ENCODE data around the gene C17orf107. TPM values are rescaled to one million over a fixed set of nuclear protein-coding genes. Genes with fewer than 3 reads are reported as not detected.
A peak's percentile ranks its signal among the peaks of the same experiment; 100 is the strongest.

The C17orf107 gene
- total RNA-seq, 1 donor from 2014 or later, result 1.8 TPM

- H3K27ac Mint-ChIP-seq (ENCODE audit: unreplicated experiment), result no peak overlapping the region
Observed at GRCh38 chr17:4881761-4882555, 17.4 kb upstream of the C17orf107 start.

GRCh38 chr17:4884489-4884888 is 14.8 kb upstream of the C17orf107 start:
- TF ChIP-seq CTCF (conservative IDR thresholded peaks at IDR 0.05), result no peak
- no peaks in the 10 kb centered on the region for H3K4me1 Mint-ChIP-seq
- peaks cover 3% of the 10 kb centered on the region for H3K36me3 Mint-ChIP-seq (ENCODE audit: low read depth)
- H3K9me3 Mint-ChIP-seq, result no peaks in the 10 kb centered on the region
- H3K4me3 Mint-ChIP-seq, result no peak overlapping the region
- H3K27ac Mint-ChIP-seq (ENCODE audit: unreplicated experiment), result peak overlapping the region; percentile 57
- H3K27me3 Mint-ChIP-seq (ENCODE audit: low read depth), result no peaks in the 10 kb centered on the region
- no peak for DNase-seq (ENCODE audit: low read depth, low spot score)

More at GRCh38 chr17:4881761-4882555, 17.4 kb upstream of the C17orf107 start:
- Mint-ChIP-seq H3K36me3 (ENCODE audit: low read depth) (peaks cover 6% of the 10 kb centered on the region), H3K4me3 (no peak overlapping the region), H3K27me3 (ENCODE audit: low read depth) (no peaks in the 10 kb centered on the region), H3K4me1 (peaks cover 6% of the 10 kb centered on the region), H3K9me3 (no peaks in the 10 kb centered on the region)
- peak; percentile 83 for TF ChIP-seq CTCF (conservative IDR thresholded peaks at IDR 0.05)
- DNase-seq (ENCODE audit: low read depth, low spot score), result no peak

- Mint-ChIP-seq H3K9me3 (no peaks in the 10 kb centered on the region), H3K4me1 (no peaks in the 10 kb centered on the region), H3K4me3 (no peak overlapping the region), H3K27me3 (ENCODE audit: low read depth) (no peaks in the 10 kb centered on the region), H3K27ac (ENCODE audit: unreplicated experiment) (no peak overlapping the region), H3K36me3 (ENCODE audit: low read depth) (peaks cover 3% of the 10 kb centered on the region)
- DNase-seq (ENCODE audit: low read depth, low spot score), result no peak
- TF ChIP-seq CTCF (conservative IDR thresholded peaks at IDR 0.05), result no peak
Observed at GRCh38 chr17:4886830-4887229, 12.5 kb upstream of the C17orf107 start.

GRCh38 chr17:4887581-4887980 is 11.8 kb upstream of the C17orf107 start:
- Mint-ChIP-seq H3K27me3 (ENCODE audit: low read depth) (no peaks in the 10 kb centered on the region), H3K9me3 (no peaks in the 10 kb centered on the region), H3K4me1 (no peaks in the 10 kb centered on the region), H3K4me3 (no peak overlapping the region), H3K36me3 (ENCODE audit: low read depth) (peaks cover 3% of the 10 kb centered on the region), H3K27ac (ENCODE audit: unreplicated experiment) (no peak overlapping the region)
- no peak for TF ChIP-seq CTCF (conservative IDR thresholded peaks at IDR 0.05)
- DNase-seq (ENCODE audit: low read depth, low spot score), result no peak

GRCh38 chr17:4891411-4892410 is 7.6 kb upstream of the C17orf107 start:
- DNase-seq (ENCODE audit: low read depth, low spot score), result no peak
- H3K27me3 Mint-ChIP-seq (ENCODE audit: low read depth), result no peaks in the 10 kb centered on the region
- H3K36me3 Mint-ChIP-seq (ENCODE audit: low read depth), result no peaks in the 10 kb centered on the region
- no peaks in the 10 kb centered on the region for H3K9me3 Mint-ChIP-seq
- no peaks in the 10 kb centered on the region for H3K4me1 Mint-ChIP-seq
- no peak overlapping the region for H3K4me3 Mint-ChIP-seq
- TF ChIP-seq CTCF (conservative IDR thresholded peaks at IDR 0.05), result no peak
- no peak overlapping the region for H3K27ac Mint-ChIP-seq (ENCODE audit: unreplicated experiment)
